ENCODE measurements around the gene CD22. TPM values are rescaled to one million over a fixed set of nuclear protein-coding genes. Genes with fewer than 3 reads are reported as not detected.

The CD22 gene
- total RNA-seq, 1 experiment from 2014 or later: not detected

GRCh38 chr19:35315883-35316282 is 13.1 kb upstream of the CD22 start:
- H3K9me3 ChIP-seq (ENCODE audit: low read depth, low read length, poor library complexity, severe bottlenecking): no peaks in the 10 kb centered on the region
- BruUV-seq (replicated peaks): no TSS peak
- ChIA-PET POLR2A (ENCODE audit: low non-redundant PET) (no interaction called here), CTCF (no interaction called here)
- TF ChIP-seq EZH2 (IDR thresholded peaks at IDR 0.05; ENCODE audit: borderline replicate concordance, low read depth, low read length, poor library complexity, severe bottlenecking) (no peak), CTCF (conservative IDR thresholded peaks at IDR 0.05; ENCODE audit: low read depth, low read length) (no peak)
- no peaks in the 10 kb centered on the region for H3K27me3 ChIP-seq (replicated peaks; ENCODE audit: insufficient read depth, low read depth, low read length, poor library complexity)
- intact Hi-C loops (cut with micrococcal nuclease; ENCODE audit: unreplicated experiment): no loop called here
- H3K4me1 ChIP-seq (ENCODE audit: insufficient read depth, low read length, poor library complexity, severe bottlenecking): no peaks in the 10 kb centered on the region
- H3K4me3 ChIP-seq (ENCODE audit: low read depth, low read length, poor library complexity, severe bottlenecking): no peak overlapping the region
- DNase-seq (ENCODE audit: low spot score): no peak
- no peaks in the 10 kb centered on the region for H3K36me3 ChIP-seq (ENCODE audit: insufficient read depth, low read length, poor library complexity, severe bottlenecking)
- no peak overlapping the region for H3K27ac ChIP-seq (ENCODE audit: low read depth, low read length, poor library complexity, severe bottlenecking)

- POLR2A ChIA-PET (ENCODE audit: low non-redundant PET): no interaction called here
- no peaks in the 10 kb centered on the region for H3K36me3 ChIP-seq (ENCODE audit: insufficient read depth, low read length, poor library complexity, severe bottlenecking)
- DNase-seq (ENCODE audit: low spot score): no peak
- no peak overlapping the region for H3K4me3 ChIP-seq (ENCODE audit: low read depth, low read length, poor library complexity, severe bottlenecking)
- TF ChIP-seq EZH2 (IDR thresholded peaks at IDR 0.05; ENCODE audit: borderline replicate concordance, low read depth, low read length, poor library complexity, severe bottlenecking) (no peak), CTCF (conservative IDR thresholded peaks at IDR 0.05; ENCODE audit: low read depth, low read length) (no peak)
- no peaks in the 10 kb centered on the region for H3K27me3 ChIP-seq (replicated peaks; ENCODE audit: insufficient read depth, low read depth, low read length, poor library complexity)
- no peak overlapping the region for H3K27ac ChIP-seq (ENCODE audit: low read depth, low read length, poor library complexity, severe bottlenecking)
- intact Hi-C loops (cut with micrococcal nuclease; ENCODE audit: unreplicated experiment): no loop called here
- H3K9me3 ChIP-seq (ENCODE audit: low read depth, low read length, poor library complexity, severe bottlenecking): no peaks in the 10 kb centered on the region
- BruUV-seq (replicated peaks): no TSS peak
- CTCF ChIA-PET: no interaction called here
- H3K4me1 ChIP-seq (ENCODE audit: insufficient read depth, low read length, poor library complexity, severe bottlenecking): no peaks in the 10 kb centered on the region
These were observed 12.4 kb upstream of the CD22 start for GRCh38 chr19:35316560-35316959.

- no peak for DNase-seq (ENCODE audit: low spot score)
- Histone ChIP-seq H3K36me3 (ENCODE audit: insufficient read depth, low read length, poor library complexity, severe bottlenecking) (no peaks in the 10 kb centered on the region), H3K27ac (ENCODE audit: low read depth, low read length, poor library complexity, severe bottlenecking) (no peak overlapping the region), H3K4me3 (ENCODE audit: low read depth, low read length, poor library complexity, severe bottlenecking) (no peak overlapping the region), H3K9me3 (ENCODE audit: low read depth, low read length, poor library complexity, severe bottlenecking) (no peaks in the 10 kb centered on the region), H3K27me3 (replicated peaks; ENCODE audit: insufficient read depth, low read depth, low read length, poor library complexity) (no peaks in the 10 kb centered on the region), H3K4me1 (ENCODE audit: insufficient read depth, low read length, poor library complexity, severe bottlenecking) (no peaks in the 10 kb centered on the region)
- intact Hi-C loops (cut with micrococcal nuclease; ENCODE audit: unreplicated experiment): no loop called here
- CTCF ChIA-PET: no interaction called here
- no peak for TF ChIP-seq CTCF (conservative IDR thresholded peaks at IDR 0.05; ENCODE audit: low read depth, low read length)
- TF ChIP-seq EZH2 (IDR thresholded peaks at IDR 0.05; ENCODE audit: borderline replicate concordance, low read depth, low read length, poor library complexity, severe bottlenecking): no peak
- no TSS peak for BruUV-seq (replicated peaks)
- POLR2A ChIA-PET (ENCODE audit: low non-redundant PET): no interaction called here
These were observed 11.4 kb upstream of the CD22 start for GRCh38 chr19:35317464-35318043.
